SW 1271 (cell line): ENCODE measurements around the gene CABCOCO1.
"Not testable (repeated sequence)": the region's sequence is repeated elsewhere in the genome, so short reads cannot be mapped to it uniquely, and the experiment has no call there.

Experiments used
- DNase-seq, 2 experiments: peaks; one replicate each; lab custom pipeline; 2025; lab: John Stamatoyannopoulos, UW

CABCOCO1 gene

DNA sequence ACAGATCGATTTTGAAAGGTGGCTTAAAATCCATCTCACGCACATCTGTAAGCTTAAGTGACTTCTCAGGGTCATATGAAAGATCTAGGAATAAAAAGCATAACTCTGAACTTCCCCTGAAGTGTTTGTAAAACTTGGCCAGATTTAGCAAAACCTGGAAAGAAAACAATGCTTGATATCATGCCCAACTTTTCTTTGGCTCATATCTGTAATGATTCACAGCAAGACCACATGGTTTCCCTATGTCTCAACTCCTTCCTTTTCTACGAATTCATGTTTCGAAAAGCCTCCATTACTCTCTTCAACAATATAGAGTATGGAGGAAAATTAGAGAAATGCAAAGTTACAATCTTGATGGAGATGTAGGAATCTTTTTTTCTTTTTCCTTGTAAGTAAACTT is 20.1 kb upstream of the CABCOCO1 start:
- no peak for DNase-seq

DNA sequence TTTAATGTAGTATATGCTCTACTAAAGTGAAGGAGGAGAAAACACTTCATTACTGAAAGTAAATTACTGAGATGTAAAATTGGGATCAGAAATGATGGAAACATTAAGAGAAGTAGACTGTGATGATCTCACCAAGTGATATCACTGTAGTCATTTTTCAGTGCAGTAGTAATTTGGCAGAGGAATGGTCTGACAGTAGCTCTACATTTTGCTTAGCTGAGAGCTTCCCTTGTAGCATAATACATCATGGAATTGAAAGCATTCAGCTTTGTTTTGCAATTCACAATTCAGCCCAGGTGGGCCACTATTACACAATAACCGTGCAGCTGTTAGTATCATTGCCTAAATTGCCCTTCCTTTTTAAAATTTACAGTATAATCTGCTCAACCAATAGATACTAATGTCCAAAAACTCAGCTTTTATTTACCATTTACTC is 19.4 kb upstream of the CABCOCO1 start:
- DNase-seq: no peak

DNA sequence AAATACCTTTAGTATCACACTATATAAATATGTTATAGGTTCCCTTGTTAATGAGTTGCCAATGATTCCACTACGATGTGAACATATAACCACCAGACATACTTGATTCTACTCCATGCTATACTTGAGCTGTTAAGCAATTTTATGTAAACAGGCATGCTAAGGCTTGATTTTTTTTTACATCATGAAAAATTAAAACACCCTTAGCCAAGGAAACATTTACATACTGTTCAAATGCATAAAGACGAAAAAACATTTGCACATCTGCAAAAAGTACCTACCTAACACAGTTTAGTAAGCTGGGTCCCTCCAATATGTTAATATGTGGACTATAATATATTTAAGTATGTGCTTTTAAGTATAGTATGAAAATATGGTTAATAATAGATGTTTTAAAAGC is 9.0 kb upstream of the CABCOCO1 start:
- DNase-seq: no peak

DNA sequence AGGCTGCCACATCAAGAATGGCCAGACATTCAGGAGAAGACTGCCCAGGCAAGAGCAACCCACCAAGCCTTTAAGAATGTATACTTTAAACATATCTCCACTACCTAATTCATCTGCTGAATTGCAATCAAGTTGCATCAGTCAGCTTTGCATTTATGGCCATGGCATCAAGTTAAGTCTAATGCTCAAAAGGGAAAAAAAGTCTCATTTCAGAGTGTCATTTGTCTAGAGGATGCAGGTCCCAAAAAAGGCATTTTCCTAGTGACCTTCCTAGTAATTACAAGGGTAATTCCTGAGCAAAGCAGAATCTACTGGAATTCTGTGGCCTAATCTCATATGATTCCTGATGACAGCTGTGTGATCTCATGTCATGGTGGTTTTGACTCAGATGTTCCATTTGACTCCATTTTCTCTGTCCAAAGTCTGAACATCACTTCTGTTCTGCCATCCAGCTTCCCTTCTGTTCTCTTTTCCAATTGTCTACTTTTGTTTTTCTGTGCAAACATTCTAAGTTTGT is 7.3 kb upstream of the CABCOCO1 start:
- DNase-seq: no peak

DNA sequence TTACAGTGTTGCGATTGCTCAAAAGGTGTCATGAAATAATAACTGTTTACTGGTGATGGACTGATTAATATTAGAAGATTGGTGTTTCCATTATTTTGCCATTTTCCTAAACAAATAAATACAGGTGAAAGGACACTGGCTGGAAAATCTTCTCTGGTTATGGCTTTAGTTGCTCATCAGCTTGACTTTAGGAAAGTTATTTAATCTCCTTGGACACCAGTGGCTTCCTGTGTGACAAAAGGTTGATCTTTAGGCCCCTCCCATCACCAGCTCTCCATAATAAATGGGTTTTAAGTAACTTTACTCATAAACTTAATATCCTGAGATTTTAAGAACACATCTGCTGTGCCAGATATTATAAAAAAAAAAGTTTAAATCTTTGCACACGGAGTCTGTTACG is 737 bp downstream of the CABCOCO1 start:
- no peak for DNase-seq

DNA sequence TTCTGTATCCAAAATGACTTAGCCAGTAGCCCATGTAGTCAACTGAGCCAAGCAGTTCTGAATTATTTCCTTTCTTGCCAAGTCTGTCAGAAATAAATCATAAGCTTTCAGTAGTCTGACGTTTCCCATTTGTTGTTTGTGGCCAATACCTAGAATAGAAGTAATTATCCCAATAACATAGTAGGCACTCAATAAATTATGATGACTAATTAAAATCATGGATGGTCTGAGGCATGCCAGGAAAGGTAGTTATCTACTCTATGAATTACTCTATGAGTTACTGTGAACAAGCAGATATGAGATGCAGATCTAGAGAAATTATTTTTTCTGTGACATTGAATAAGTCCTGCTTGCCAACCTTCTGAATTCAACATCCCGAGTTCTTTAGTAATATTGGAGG is 2.3 kb downstream of the CABCOCO1 start:
- DNase-seq: no peak

DNA sequence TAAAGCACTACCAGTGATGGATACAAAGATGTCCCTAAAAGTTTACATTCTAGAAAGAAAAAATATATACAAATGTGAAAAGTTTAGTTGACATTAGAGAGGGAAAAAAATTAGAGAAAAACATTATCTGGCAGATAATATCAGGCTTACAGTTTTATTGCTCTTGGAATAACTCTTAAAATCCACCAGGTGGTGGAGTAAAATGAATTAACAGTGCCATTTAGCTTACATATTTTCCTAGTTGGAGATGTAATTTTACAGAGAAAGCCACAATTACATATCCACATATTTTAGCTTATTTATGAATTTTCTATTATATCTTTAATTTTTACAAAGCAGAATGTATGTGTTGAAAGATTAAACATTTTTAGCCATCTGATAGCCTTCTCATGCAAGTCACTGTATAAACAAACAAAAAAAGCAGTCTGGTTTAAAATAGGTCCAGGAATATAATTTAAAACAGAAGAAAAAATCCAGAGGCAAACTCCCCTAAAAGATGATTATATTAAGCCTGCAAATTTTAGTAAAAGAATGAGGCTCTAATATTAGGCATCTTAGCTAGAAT is 6.5 kb downstream of the CABCOCO1 start:
- DNase-seq: no peak

DNA sequence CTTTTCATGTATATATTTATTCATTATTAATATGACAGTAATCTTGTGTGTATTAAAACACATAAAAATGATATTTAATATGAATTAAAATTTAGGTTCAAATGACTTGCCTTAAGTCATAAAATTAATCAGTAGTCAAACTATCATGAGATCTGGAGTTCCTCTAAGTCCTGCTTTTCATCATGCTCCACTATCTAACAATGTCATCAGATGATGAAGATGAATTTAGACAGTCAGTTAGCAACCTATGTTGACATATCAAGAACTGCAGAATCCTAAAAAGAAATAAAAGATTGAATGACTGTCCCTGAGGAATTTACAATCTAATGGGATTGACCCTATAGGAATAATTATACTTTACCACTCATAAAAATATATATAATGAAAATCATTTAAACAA is 7.1 kb downstream of the CABCOCO1 start:
- DNase-seq: no peak

DNA sequence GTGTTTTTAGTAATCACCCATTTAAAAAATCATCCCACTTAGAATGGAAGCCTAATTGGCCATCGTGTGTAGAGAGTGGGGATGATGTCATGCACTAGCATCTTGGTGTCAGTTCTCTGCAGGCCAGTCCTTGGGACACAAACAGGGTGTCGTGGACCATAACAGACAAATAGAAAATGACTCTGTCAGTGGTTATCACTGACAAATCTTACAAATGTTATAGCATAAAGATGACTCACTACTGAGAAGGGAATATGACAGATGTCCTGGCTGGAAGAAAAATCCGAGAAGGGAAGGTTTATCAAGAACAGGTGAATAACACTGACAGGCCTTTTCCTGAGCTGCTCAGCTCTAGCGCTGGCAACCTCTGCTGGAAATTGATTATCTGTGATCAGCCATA is 10.6 kb downstream of the CABCOCO1 start:
- DNase-seq: no peak

DNA sequence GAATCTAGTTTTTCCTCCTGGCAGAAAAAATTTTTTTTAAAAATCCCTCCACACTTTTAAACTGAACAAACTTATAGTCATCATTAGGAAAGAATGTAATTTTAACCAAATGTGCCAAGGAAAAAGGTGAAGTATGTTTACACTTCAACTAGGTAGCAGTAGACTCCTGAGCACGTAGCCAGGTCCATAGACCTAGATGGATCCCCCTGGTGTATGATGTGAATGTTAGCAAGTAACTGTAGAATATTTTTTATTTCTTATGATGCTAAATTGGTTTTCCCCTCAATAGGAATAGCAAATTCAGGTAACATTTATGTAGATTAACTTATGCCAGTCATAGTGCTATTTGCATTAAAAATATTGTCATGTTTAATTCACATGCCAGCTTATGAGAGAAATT is 19.6 kb downstream of the CABCOCO1 start:
- no peak for DNase-seq

DNA sequence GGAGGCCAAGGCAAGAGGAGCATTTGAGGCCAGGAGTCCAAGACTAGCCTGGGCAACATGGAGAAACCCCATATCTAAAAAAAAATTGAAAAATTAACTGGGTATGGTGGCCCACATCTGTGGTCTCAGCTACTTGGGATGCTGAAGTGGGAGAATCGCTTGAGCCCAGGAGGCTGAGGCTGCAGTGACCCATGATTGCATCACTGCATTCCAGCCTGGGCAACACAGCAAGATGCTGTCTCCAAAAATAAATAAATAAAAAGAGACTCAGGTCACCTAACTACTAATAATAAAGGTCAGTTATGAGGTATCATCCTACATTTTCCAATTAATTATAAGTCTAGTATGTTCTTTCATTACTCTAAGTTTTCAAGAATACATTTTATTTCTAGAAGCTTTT is 20.6 kb downstream of the CABCOCO1 start:
- no peak for DNase-seq

DNA sequence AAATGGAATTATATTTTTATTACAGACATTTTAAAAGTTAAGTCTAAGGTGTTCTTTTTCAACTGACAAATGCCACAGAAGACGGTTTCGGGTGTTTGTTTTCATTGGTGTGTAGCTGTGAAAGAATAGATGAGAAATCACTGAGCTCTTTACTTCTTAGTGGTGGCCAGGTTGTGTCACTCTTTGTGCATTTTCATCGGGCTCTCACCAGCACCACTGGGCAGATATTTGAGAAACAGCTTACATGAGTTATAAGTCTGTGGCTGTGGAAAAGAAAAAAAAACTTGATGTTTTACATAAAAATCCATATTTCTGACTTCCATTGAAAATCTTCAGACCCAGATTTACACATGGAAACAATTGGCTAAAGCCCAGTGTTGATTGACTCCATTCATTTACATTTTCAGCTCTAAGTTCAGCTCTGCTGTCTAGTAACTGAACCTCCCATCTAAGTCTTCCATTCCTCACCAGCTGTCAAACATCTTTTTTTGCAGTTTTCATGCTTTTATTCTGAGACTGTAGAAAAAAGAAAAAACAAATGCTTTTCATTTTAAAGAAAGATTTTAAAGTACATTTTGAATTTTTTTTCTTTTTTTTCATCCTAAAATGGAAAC is 22.3 kb downstream of the CABCOCO1 start:
- no peak for DNase-seq

DNA sequence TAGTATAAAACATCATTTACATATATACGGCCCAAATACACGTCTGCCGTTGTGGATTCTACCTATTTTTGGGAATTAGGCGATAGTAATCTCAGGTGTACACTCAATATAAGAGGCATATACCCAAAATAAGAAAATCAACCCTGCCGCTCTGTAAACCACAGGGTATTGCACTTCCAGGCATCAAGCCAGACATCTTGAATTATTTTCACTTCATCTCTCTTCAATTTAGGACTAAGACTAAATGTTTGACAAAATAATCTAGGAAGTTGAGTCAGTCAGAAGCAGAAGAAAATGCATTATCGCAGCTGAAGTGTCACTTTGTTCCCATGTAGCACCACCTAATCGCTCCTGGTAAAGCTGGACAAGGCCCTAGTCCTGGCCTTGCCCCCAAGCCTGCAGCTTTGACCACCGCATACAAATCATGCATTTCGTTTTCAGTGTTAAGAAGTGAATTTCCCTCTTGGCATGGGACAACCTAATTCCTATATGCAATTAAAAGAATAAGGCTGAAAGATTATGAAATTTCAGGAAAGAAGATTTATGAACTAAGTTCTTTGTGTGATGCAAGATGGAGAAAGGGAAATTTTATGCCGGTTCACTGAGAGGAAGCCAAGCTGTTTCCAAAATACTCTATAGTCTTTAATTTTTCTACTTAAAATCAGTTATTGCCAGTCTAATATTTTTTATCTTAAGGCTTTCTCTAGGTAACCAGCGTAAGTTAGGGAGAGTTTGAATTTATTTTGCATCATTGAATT is 26.0 kb downstream of the CABCOCO1 start:
- DNase-seq: no peak

DNA sequence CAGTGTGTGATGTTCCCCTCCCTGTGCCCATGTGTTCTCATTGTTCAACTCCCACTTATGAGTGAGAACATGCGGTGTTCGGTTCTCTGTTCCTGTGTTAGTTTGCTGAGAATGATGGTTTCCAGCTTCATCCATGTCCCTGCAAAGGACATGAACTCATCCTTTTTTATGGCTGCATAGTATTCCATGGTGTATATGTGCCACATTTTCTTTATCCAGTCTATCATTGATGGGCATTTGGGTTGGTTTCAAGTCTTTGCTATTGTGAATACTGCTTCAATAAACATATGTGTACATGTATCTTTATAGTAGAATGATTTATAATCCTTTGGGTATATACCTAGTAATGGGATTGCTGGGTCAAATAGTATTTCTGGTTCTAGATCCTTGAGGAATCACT is 28.9 kb downstream of the CABCOCO1 start:
- not testable (repeated sequence) for DNase-seq

DNA sequence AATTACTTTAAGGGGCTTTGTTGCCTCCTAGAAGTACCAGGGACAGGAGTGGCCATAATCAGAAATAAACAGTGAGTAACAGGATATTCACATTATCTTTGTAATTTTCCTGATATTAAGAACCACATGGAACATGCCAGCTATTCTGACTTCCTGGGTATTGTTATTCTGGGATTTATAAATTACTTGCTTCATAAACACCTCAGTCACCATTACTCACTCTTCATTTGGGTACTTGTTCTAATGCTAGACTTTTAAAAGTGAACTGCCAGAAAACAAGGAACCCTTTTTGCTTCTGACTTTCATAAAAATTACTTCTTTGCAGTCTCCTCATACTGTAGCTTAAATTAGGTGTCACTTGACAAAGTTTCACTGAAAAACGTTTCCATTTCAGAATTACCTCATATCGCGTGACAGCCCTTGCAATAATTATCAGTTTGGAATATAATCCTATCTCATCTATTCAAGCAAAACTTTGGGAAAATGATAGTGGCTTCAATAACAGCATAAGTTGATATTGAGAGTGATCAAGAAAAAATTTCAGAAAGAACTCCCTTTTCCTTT is 29.8 kb downstream of the CABCOCO1 start:
- DNase-seq: no peak

DNA sequence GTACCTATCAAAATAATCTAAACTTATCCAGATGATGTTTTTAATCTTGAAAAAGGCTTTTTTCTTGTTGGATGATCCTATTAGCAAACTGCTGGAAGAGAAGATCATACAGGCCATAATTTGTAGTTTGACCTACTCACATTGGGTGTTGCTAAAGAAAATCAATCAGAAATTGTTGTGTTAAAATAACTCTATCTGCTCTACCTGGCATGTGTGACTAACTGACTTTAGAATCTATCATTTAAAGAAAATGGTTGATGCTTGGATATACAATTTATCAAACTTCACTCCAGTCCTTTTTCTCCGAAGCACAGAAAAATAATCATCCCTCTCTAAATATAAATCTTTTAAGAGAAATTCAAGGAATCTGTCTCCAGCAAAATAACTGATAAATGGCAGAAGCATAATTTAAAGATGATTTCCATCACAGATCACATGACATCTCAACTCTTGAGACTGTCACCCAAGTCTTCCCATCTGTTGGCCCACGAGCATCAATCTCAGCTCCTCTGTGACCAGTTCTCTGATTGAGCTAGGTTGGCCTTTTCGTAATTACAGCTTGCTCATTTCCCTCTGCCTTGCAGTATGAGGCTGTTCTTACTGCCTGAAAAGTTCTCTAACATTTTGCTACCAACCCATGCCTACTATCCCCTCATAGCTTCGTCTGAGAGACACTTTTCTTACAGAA is 36.4 kb downstream of the CABCOCO1 start:
- DNase-seq: no peak

DNA sequence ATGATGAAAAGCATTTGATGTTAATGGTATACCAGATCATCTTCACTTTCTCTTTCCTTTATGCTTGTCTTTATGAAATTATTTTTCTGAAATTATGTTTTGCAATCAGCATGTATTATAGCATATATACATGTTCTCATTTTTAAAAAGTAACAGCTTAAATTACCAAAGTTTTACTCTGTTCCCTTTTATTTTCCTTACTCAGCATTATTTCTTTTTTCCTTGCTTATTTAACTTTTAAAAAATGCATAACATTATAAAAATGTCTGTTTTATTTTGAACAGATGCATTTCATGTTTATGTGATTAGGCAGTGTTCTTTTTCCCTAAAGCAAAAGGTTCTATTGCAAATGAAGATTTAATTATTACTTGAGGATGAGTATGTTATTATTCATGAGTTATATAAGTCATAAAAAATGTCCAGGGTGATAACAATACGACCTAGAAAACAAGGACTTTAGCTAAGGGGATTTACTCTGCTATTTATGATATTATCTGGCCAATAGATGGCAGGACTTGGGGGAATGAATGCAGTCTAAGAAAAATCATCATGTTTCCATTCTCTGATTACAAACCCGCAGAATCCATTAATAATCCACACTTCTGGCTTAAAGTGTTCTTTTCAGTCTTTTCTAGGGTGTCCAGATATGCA is 38.5 kb downstream of the CABCOCO1 start:
- no peak for DNase-seq

DNA sequence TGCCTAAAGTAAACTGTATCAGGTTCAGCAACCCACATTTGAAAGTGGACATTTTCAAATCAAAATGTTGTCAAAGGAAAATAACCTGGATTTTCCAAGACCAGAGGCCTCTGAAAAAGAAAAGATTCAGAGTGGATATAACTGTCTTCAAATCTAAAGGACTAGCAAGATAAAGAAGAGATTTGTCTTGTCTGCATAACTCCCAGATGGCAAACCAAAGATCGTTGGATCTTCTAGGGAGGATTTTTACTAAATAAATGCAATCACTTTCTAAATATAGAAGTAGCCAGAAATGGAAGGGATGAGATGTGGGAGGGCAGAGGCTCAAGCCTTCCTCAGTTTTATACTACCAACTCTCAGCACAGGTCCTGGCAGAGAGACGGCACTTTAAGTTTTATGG is 39.0 kb downstream of the CABCOCO1 start:
- DNase-seq: no peak

DNA sequence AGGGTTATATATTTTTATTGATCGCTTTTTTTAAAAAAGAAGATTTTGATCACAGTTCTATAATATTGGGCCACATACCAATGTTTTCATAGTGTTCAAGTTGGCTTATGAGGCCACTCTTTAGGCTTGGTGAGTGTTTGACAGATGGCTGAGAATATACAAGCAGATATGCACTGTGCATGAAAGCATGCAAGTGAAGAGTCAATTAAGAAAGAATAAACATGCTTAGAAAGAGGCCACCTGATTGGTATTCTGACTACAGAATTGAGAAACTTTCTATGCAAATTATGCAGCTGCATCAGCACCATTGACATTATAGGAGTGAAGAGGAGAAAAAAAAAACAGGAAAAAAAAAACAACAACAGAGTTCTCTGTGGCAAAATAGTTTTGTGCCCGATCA is 39.9 kb downstream of the CABCOCO1 start:
- no peak for DNase-seq

DNA sequence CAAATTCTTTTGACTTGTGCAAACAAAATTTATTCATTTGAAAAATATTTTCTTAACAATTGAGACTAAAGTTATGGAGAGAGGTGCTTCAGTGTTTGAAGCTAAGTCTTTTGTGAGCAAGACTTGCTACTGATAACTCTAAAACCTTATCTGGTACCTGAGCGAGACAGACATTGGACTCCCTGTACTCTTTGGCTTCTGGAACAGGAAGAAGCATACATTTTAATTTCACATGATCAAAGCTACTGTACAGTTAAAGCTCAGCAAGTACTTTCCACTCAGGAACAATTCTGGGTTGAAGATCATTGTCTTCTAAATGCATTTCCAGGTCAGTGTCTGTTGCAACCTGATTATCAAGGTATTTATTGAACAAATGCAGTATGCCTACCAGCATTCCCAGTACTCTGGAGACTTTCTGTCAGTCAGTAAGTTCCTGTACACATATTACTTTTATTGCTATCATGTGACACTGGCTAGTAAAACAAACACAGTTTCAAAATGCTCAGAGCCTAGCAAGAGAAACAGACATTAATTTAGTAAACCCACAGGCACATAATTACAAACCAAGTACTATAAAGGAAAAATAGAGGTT is 42.4 kb downstream of the CABCOCO1 start:
- DNase-seq: no peak

DNA sequence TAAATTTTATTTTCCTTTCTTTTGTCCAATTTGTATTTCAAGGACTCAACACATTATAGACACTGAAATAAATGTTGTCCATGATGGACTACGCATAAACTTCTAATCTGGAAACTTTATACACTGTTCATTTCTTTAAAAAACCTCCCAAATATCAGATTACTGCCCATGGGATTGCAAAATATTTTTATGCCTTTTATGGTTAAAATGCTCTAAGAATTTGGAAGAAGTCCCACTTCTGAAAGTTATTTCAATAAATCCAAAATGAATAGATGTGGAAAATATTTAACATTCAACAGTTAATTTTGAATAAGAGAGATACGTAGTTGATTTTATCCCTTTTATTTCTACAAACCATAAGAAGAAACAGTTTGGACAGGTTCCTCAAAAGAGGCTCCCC is 46.1 kb downstream of the CABCOCO1 start:
- DNase-seq: no peak

DNA sequence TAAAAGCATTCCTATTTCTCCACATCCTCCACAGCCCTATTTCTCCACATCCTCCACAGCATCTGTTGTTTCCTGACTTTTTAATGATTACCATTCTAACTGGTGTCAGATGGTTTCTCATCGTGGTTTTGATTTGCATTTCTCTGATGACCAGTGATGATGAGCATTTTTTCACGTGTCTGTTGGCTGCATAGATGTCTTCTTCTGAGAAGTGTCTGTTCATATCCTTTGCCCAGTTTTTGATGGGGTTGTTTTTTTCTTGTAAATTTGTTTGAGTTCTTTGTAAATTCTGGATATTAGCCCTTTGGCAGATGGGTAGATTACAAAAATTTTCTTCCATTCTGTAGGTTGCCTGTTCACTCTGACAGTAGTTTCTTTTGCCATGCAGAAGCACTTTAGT is 49.4 kb downstream of the CABCOCO1 start:
- not testable (repeated sequence) for DNase-seq
